Right cardiac atrium (tissue), 5 donors: ENCODE measurements around the gene MAGT1. TPM values are rescaled to one million over a fixed set of nuclear protein-coding genes. Genes with fewer than 3 reads are reported as not detected.
A peak's percentile ranks its signal among the peaks of the same experiment; 100 is the strongest.
"Not testable (repeated sequence)": the region's sequence is repeated elsewhere in the genome, so short reads cannot be mapped to it uniquely, and the experiment has no call there.

Source experiments
- ATAC-seq, 2 donors: fragments of 200-7000 bp; cut with Tn5 transposase; one replicate each; pipeline versions ENCODE4 v1.8.0 to v1.9.1; 2020; ENCODE audit warnings: moderate library complexity in 2 of 2, mild to moderate bottlenecking in 1 of 2
- DNase-seq, 3 donors: peaks; one replicate each; pipeline ENCODE4 v3.0.0-alpha.2; 2020
- H3K27ac ChIP-seq: one replicate; pipeline ENCODE4 v1.5.1; 2013; ENCODE audit warnings: mild to moderate bottlenecking, low read length, control low read depth, moderate library complexity
- H3K27me3 ChIP-seq: one replicate; pipeline ENCODE4 v1.6.1; 2013; ENCODE audit not compliant: control insufficient read depth, insufficient read depth
- H3K4me1 ChIP-seq: one replicate; pipeline ENCODE4 v1.6.1; 2013; ENCODE audit warnings: low read length; ENCODE audit not compliant: control insufficient read depth, insufficient read depth
- H3K4me3 ChIP-seq: one replicate; pipeline ENCODE4 v1.5.1; 2013; ENCODE audit warnings: low read length, control low read depth
- H3K9me3 ChIP-seq: one replicate; pipeline ENCODE4 v1.6.1; 2013; ENCODE audit warnings: low read length; ENCODE audit not compliant: control insufficient read depth
- WGBS: extraction: QIAGEN DNeasy Blood & Tissue Kit; methylation state at CpG from one replicate; pipeline ENCODE4 v1.1.7; 2013; 5-methylcytosine and 5-hydroxymethylcytosine counted together
- intact Hi-C, 4 donors: fragments of 100-400 bp; cut with DNase I; formaldehyde crosslinking; loops; one replicate each; pipeline versions ENCODE4 v1.11.0 to v1.14.0; 2022 to 2023
- polyA plus RNA-seq: library from polyadenylated mRNA; stranded (reverse); fragments of 200-250 nt; gene quantifications from one replicate; pipeline ENCODE4 v1.2.3, GENCODE V29; 2013
- total RNA-seq, 4 donors: library from RNA; stranded (reverse); fragmentation: NEBNext Ultra II Directional; extraction: Animal tissue kit (Norgen Biotek cat#: 25700); gene quantifications; one replicate each; pipeline ENCODE4 v1.2.1, GENCODE V29; 2021
- donor health status: healthy with polysubstance abuse.
- donor health status: DM: no; HTN: yes; CAD: no.
- donor health status: DM: no; HTN: no; CAD: no.
- donor health status: DM: no; HTN: yes; CAD: no; lungs with severe emphysema.
- donor health status: DM: yes; HTN: yes; CAD: no.

MAGT1 gene
- total and polyA plus RNA-seq, 5 donors, result 31.1 to 66.4 (median 55.1) TPM

GRCh38 chrX:77875372-77875771, 19.9 kb downstream of the MAGT1 start:
- H3K27ac ChIP-seq, result no peak overlapping the region

GRCh38 chrX:77831544-77831943, 63.7 kb downstream of the MAGT1 start:
- H3K27me3 ChIP-seq, H3K4me3 ChIP-seq, H3K4me1 ChIP-seq, DNase-seq, intact Hi-C loops, H3K27ac ChIP-seq, H3K9me3 ChIP-seq, ATAC-seq: not testable (repeated sequence)
- 99% methylated on average over 5 of the region's 5 CpGs for WGBS

More at GRCh38 chrX:77875372-77875771, 19.9 kb downstream of the MAGT1 start:
- intact Hi-C loops, result loop anchor here in 1 of 4 donors (10.0 kb wide), 1 partner anchor 91 kb away; the partner anchor contains the start of gene ATRX
- Histone ChIP-seq H3K9me3 (no peaks in the 10 kb centered on the region), H3K4me1 (no peaks in the 10 kb centered on the region), H3K27me3 (no peaks in the 10 kb centered on the region), H3K4me3 (no peak overlapping the region)
- WGBS, result 74% methylated on average over 8 of the region's 8 CpGs
- ATAC-seq, result no peak
- no peak for DNase-seq

GRCh38 chrX:77821989-77822388, 73.2 kb downstream of the MAGT1 start:
- H3K9me3 ChIP-seq, DNase-seq, H3K4me3 ChIP-seq, H3K27ac ChIP-seq, intact Hi-C loops, H3K27me3 ChIP-seq, ATAC-seq, H3K4me1 ChIP-seq: not testable (repeated sequence)
- WGBS, result 92% methylated on average over 2 of the region's 2 CpGs

GRCh38 chrX:77820091-77820727, 75.0 kb downstream of the MAGT1 start:
- ATAC-seq (no peak), DNase-seq (no peak)
- H3K4me3 ChIP-seq, result no peak overlapping the region
- no peaks in the 10 kb centered on the region for H3K9me3 ChIP-seq
- H3K4me1 ChIP-seq, result no peaks in the 10 kb centered on the region
- intact Hi-C loops, result no loop called here
- 63% methylated on average over 9 of the region's 9 CpGs for WGBS
- H3K27ac ChIP-seq, result no peak overlapping the region
- H3K27me3 ChIP-seq, result no peaks in the 10 kb centered on the region

- H3K9me3 ChIP-seq, result no peaks in the 10 kb centered on the region
- ATAC-seq (no peak), DNase-seq (no peak)
- H3K27ac ChIP-seq, result no peak overlapping the region
- H3K4me1 ChIP-seq, result no peaks in the 10 kb centered on the region
- H3K27me3 ChIP-seq, result no peaks in the 10 kb centered on the region
- intact Hi-C loops, result no loop called here
- H3K4me3 ChIP-seq, result no peak overlapping the region
- WGBS, result 98% methylated on average over 1 of the region's 1 CpG
Measured at GRCh38 chrX:77814210-77814609, 81.0 kb downstream of the MAGT1 start.

- no peak overlapping the region for H3K27ac ChIP-seq
- H3K4me3 ChIP-seq, result no peak overlapping the region
- intact Hi-C loops, result no loop called here
- ATAC-seq (no peak), DNase-seq (no peak)
- H3K27me3 ChIP-seq, result no peaks in the 10 kb centered on the region
- no peaks in the 10 kb centered on the region for H3K4me1 ChIP-seq
- WGBS, result 63% methylated on average over 1 of the region's 1 CpG
- H3K9me3 ChIP-seq, result no peaks in the 10 kb centered on the region
Measured at GRCh38 chrX:77802201-77802600, 93.0 kb downstream of the MAGT1 start.

- Histone ChIP-seq H3K27ac (no peak overlapping the region), H3K4me3 (no peak overlapping the region), H3K9me3 (no peaks in the 10 kb centered on the region), H3K4me1 (no peaks in the 10 kb centered on the region), H3K27me3 (no peaks in the 10 kb centered on the region)
- no peak for ATAC-seq
- 98% methylated on average over 1 of the region's 1 CpG for WGBS
- no peak for DNase-seq
- intact Hi-C loops, result no loop called here
Measured at GRCh38 chrX:77795124-77795523, 100.1 kb downstream of the MAGT1 start.

GRCh38 chrX:77793946-77794345, 101.3 kb downstream of the MAGT1 start:
- 93% methylated on average over 6 of the region's 6 CpGs for whole genome bisulfite sequencing
- no peak overlapping the region for H3K4me3 ChIP-seq

GRCh38 chrX:77788050-77788449, 107.2 kb downstream of the MAGT1 start:
- Histone ChIP-seq H3K4me1 (no peaks in the 10 kb centered on the region), H3K9me3 (no peaks in the 10 kb centered on the region), H3K27me3 (no peaks in the 10 kb centered on the region), H3K4me3 (peak overlapping the region; percentile 35), H3K27ac (no peak overlapping the region)
- peak; percentile 35 to 46 for ATAC-seq
- DNase-seq, result no peak
- intact Hi-C loops, result loop anchor here in 2 of 4 donors (10.0 kb wide), 2 partner anchors 87 to 107 kb away; partner anchors contain the start of genes COX7B (in 1 of the 2) and MAGT1 (in 1 of the 2)
- WGBS, result 54% methylated on average over 2 of the region's 2 CpGs

More at GRCh38 chrX:77793946-77794345, 101.3 kb downstream of the MAGT1 start:
- Histone ChIP-seq H3K4me1 (no peaks in the 10 kb centered on the region), H3K27ac (no peak overlapping the region), H3K9me3 (no peaks in the 10 kb centered on the region), H3K27me3 (no peaks in the 10 kb centered on the region)
- no peak for DNase-seq
- intact Hi-C loops, result no loop called here
- no peak for ATAC-seq

- 21% methylated on average over 5 of the region's 5 CpGs for WGBS
- Histone ChIP-seq H3K27me3 (no peaks in the 10 kb centered on the region), H3K9me3 (no peaks in the 10 kb centered on the region), H3K4me1 (peaks cover 1% of the 10 kb centered on the region), H3K4me3 (peak overlapping the region; percentile 97), H3K27ac (peak overlapping the region; percentile 52)
- intact Hi-C loops, result loop anchor here in 2 of 4 donors (10.0 kb wide), 2 partner anchors 88 to 108 kb away; partner anchors contain the start of genes COX7B (in 1 of the 2) and MAGT1 (in 1 of the 2)
- no peak for DNase-seq
- no peak for ATAC-seq
Measured at GRCh38 chrX:77786365-77786680, 108.9 kb downstream of the MAGT1 start.

GRCh38 chrX:77785486-77786364, 109.5 kb downstream of the MAGT1 start, which contains the start of gene ATRX:
TSS of gene ATRX (minus strand) at chrX:77786216. CDS start at chrX:77786001, 215 bp downstream.
- no peaks in the 10 kb centered on the region for H3K9me3 ChIP-seq
- H3K4me3 ChIP-seq, result peak within 1 kb of the TSS; percentile 97
- H3K27me3 ChIP-seq, result no peaks in the 10 kb centered on the region
- H3K27ac ChIP-seq, result peak within 1 kb of the TSS; percentile 100
- 1% methylated on average over 61 of the region's 61 CpGs for WGBS
- H3K4me1 ChIP-seq, result peaks cover 1% of the 10 kb centered on the region
- intact Hi-C loops, result loop anchor here in 2 of 4 donors (10.0 kb wide), 2 partner anchors 89 to 109 kb away; partner anchors contain the start of genes COX7B (in 1 of the 2) and MAGT1 (in 1 of the 2)
- DNase-seq (peak; percentile 69 to 85 (median 83)), ATAC-seq (peak; percentile 97)
